C4-2B (cell line): ENCODE measurements around the gene GMEB2.

Experiments
- ZFX ChIP-seq: fragments of 450-650 bp; IDR thresholded peaks from 2 replicates; pipeline ENCODE4 v1.6.1; 2017
- TF ChIP-seq, protein P1 (sequence below): fragments of 450-650 bp; conservative IDR thresholded peaks from 2 replicates; pipeline ENCODE4 v1.5.1; 2017; ENCODE audit warnings: mild to moderate bottlenecking

DNA sequence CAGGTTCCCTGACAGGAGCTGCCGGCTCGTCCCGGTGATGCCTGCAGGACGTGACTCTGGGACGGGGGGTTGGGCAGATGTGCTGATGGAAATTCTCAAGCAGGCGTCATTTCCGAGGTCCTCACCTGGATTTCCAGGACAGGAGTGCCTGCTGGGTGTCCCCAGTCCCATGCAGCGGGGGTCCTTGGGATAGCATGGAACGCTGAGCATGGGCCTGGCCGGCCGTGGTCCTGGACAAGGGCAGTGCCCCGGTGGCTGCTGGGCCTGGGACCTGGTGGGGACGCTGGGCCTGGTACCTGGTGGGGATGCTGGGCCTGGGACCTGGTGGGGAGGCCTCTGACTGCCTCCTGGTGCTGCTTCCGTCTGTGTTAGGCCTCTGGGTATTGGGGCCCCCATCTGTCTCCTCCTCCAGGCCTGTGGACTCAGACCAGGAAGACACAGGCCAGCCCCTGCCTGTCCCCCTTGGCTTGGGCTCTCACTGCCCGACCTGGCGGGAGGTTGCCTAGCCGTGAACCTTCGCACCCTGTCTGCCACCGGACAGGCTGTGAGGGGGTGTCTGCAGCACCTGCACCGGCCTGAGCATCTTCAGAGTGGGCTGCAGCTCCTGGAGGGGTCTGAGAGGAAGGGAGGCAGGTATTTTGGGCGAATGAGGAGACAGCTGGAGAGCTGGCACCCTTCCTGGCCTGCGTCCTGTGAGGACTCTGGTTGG, 37.4 kb upstream of the GMEB2 start:
- TF ChIP-seq, protein P1, sequence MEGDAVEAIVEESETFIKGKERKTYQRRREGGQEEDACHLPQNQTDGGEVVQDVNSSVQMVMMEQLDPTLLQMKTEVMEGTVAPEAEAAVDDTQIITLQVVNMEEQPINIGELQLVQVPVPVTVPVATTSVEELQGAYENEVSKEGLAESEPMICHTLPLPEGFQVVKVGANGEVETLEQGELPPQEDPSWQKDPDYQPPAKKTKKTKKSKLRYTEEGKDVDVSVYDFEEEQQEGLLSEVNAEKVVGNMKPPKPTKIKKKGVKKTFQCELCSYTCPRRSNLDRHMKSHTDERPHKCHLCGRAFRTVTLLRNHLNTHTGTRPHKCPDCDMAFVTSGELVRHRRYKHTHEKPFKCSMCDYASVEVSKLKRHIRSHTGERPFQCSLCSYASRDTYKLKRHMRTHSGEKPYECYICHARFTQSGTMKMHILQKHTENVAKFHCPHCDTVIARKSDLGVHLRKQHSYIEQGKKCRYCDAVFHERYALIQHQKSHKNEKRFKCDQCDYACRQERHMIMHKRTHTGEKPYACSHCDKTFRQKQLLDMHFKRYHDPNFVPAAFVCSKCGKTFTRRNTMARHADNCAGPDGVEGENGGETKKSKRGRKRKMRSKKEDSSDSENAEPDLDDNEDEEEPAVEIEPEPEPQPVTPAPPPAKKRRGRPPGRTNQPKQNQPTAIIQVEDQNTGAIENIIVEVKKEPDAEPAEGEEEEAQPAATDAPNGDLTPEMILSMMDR = no peak
- TF ChIP-seq ZFX = no peak
